Keratinocyte (primary cell): ENCODE data around the gene CCM2. TPM values are rescaled to one million over a fixed set of nuclear protein-coding genes. Genes with fewer than 3 reads are reported as not detected.

Source experiments
- DNase-seq: peaks from one replicate; pipeline ENCODE4 v3.0.0-alpha.2; 2011; ENCODE audit warnings: low read depth, missing footprints, low spot score
- FAIRE-seq: peaks from 2 replicates; lab custom pipeline; 2011; peaks lifted over from hg19 to GRCh38; lab: Jason Lieb, UNC
- H2AFZ ChIP-seq: 2 replicates; pipeline ENCODE4 v1.6.0; 2012; ENCODE audit warnings: low read length, control low read depth, inconsistent platforms; ENCODE audit not compliant: control insufficient read depth
- H3K27ac ChIP-seq: 2 replicates; pipeline ENCODE4 v1.5.1; 2011; ENCODE audit warnings: low read length; ENCODE audit not compliant: control insufficient read depth, insufficient read depth
- H3K27me3 ChIP-seq: 3 replicates; pipeline ENCODE4 v1.6.0; 2011; ENCODE audit warnings: low read length; ENCODE audit not compliant: control insufficient read depth, insufficient read depth; ENCODE audit errors: extremely low read depth
- H3K36me3 ChIP-seq, 2 experiments: 2 replicates in 1 of 2; 3 replicates in 1 of 2; pipeline ENCODE4 v1.5.1; 2011; ENCODE audit warnings: low read length in 2 of 2, mild to moderate bottlenecking in 1 of 2; ENCODE audit not compliant: control insufficient read depth in 2 of 2, insufficient read depth in 2 of 2; ENCODE audit errors: extremely low read depth in 1 of 2
- H3K4me1 ChIP-seq: 3 replicates; pipeline ENCODE4 v1.5.1; 2011; ENCODE audit warnings: low read length; ENCODE audit not compliant: control insufficient read depth, insufficient read depth; ENCODE audit errors: extremely low read depth
- H3K4me2 ChIP-seq: 3 replicates; pipeline ENCODE4 v1.6.0; 2011; ENCODE audit warnings: low read depth, low read length; ENCODE audit not compliant: control insufficient read depth, insufficient read depth; ENCODE audit errors: extremely low read depth
- H3K4me3 ChIP-seq, 3 experiments: fragments of 200-600 bp in 1 of 3; sonication (generic) in 1 of 3; 2 replicates in 2 of 3; 3 replicates in 1 of 3; pipeline ENCODE4 v1.5.1; 2011 to 2016; ENCODE audit warnings: low read length in 3 of 3, mild to moderate bottlenecking in 3 of 3, control low read depth in 2 of 3, inconsistent platforms in 1 of 3, low read depth in 1 of 3, mixed read lengths in 1 of 3, mixed run types in 1 of 3, moderate library complexity in 1 of 3; ENCODE audit not compliant: control insufficient read depth in 2 of 3, insufficient read depth in 2 of 3; ENCODE audit errors: extremely low read depth in 1 of 3
- H3K79me2 ChIP-seq: 2 replicates; pipeline ENCODE4 v1.6.0; 2012; ENCODE audit warnings: low read length; ENCODE audit not compliant: control insufficient read depth, insufficient read depth
- H3K9ac ChIP-seq: 3 replicates; pipeline ENCODE4 v1.6.0; 2011; ENCODE audit warnings: low read length; ENCODE audit not compliant: control insufficient read depth, insufficient read depth; ENCODE audit errors: extremely low read depth
- H3K9me1 ChIP-seq: 3 replicates; pipeline ENCODE4 v1.6.0; 2011; ENCODE audit warnings: low read length; ENCODE audit not compliant: control insufficient read depth, insufficient read depth; ENCODE audit errors: extremely low read depth
- H3K9me3 ChIP-seq: 2 replicates; pipeline ENCODE4 v1.5.1; 2012; ENCODE audit warnings: low read depth, low read length; ENCODE audit not compliant: control insufficient read depth
- H4K20me1 ChIP-seq: 3 replicates; pipeline ENCODE4 v1.6.0; 2011; ENCODE audit warnings: low read length; ENCODE audit not compliant: control insufficient read depth, insufficient read depth; ENCODE audit errors: extremely low read depth
- CTCF ChIP-seq, 3 experiments: IDR thresholded peaks in 1 of 3; conservative IDR thresholded peaks in 1 of 3; optimal IDR thresholded peaks in 1 of 3; 2 replicates in 2 of 3; 3 replicates in 1 of 3; pipeline versions ENCODE3 to v1.5.1; 2011; ENCODE audit warnings: low read length in 3 of 3, mild to moderate bottlenecking in 3 of 3, moderate library complexity in 2 of 3, control low read depth in 1 of 3, inconsistent platforms in 1 of 3; ENCODE audit not compliant: insufficient read depth in 2 of 3; ENCODE audit errors: extremely low read depth in 1 of 3
- EZH2 ChIP-seq: IDR thresholded peaks from one replicate; pipeline ENCODE4 v1.6.1; 2012; ENCODE audit warnings: inconsistent platforms, mild to moderate bottlenecking, low read length, moderate library complexity
- dilution Hi-C: fragments of 300-500 bp; cut with MboI; formaldehyde crosslinking; loops from one replicate; pipeline ENCODE4 v1.7.0; 2020; ENCODE audit warnings: low sequenced_read_pairs; ENCODE audit not compliant: extremely low pct_ligation_motif_present
- polyA plus RNA-seq, 5 experiments: library from polyadenylated mRNA; depleted of rRNA in 3 of 5; stranded (reverse) in 3 of 5; stranded (forward) in 1 of 5; unstranded in 1 of 5; fragments of >200 nt; gene quantifications; 1 replicate in 1 of 5; 2 replicates in 3 of 5; 3 replicates in 1 of 5; pipeline versions ENCODE4 v1.2.1 to v1.2.3, GENCODE V29; 2011 to 2012; ENCODE audit warnings: missing spikeins in 2 of 5, low read depth in 1 of 5, low replicate concordance in 1 of 5

Gene CCM2
- polyA plus RNA-seq, 1 donor (not counting 4 experiments of a cell fraction or from before 2014, with no cell fraction given) = 44.8 TPM

GRCh38 chr7:44978511-44979366, 21.3 kb upstream of the CCM2 start, which contains the start of gene MYO1G:
Gene MYO1G (minus strand): TSS chr7:44979015. CDS start chr7:44978961, 54 bp downstream.
- peak within 1 kb of the TSS; percentile 73 for H3K27ac ChIP-seq
- no peak for FAIRE-seq
- no peak within 1 kb of the TSS for H3K4me3 ChIP-seq
- peak within 1 kb of the TSS; percentile 30 for H3K4me2 ChIP-seq
- no peaks in the 10 kb centered on the region for H3K9me1 ChIP-seq
- TF ChIP-seq EZH2 = no peak
- TF ChIP-seq CTCF (optimal IDR thresholded peaks at IDR 0.05 in 1 of 3, IDR thresholded peaks at IDR 0.05 in 1 of 3, conservative IDR thresholded peaks at IDR 0.05 in 1 of 3; ENCODE audit: extremely low read depth in 1 of 3, insufficient read depth in 2 of 3, low read length in 3 of 3) = no peak
- H3K4me1 ChIP-seq = peaks cover 37% of the 10 kb centered on the region
- H4K20me1 ChIP-seq = peaks cover 3% of the 10 kb centered on the region
- no peaks in the 10 kb centered on the region for H3K9me3 ChIP-seq
- H2AFZ ChIP-seq = no peak within 1 kb of the TSS
- H3K79me2 ChIP-seq = peaks cover 11% of the 10 kb centered on the region
- peaks cover 12 to 17% of the 10 kb centered on the region in 2 experiments for H3K36me3 ChIP-seq
- no peak for DNase-seq
- H3K27me3 ChIP-seq = no peaks in the 10 kb centered on the region
- H3K9ac ChIP-seq = peak within 1 kb of the TSS; percentile 48
- dilution Hi-C loops = no loop called here

GRCh38 chr7:44979481-44980392, 20.3 kb upstream of the CCM2 start:
- dilution Hi-C loops = no loop called here
- TF ChIP-seq EZH2 (no peak), CTCF (optimal IDR thresholded peaks at IDR 0.05 in 1 of 3, IDR thresholded peaks at IDR 0.05 in 1 of 3, conservative IDR thresholded peaks at IDR 0.05 in 1 of 3; ENCODE audit: extremely low read depth in 1 of 3, insufficient read depth in 2 of 3, low read length in 3 of 3) (no peak)
- peak overlapping the region; percentile 30 for H3K4me2 ChIP-seq
- H4K20me1 ChIP-seq = peaks cover 13% of the 10 kb centered on the region
- peaks cover 19 to 27% of the 10 kb centered on the region in 2 experiments for H3K36me3 ChIP-seq
- no peaks in the 10 kb centered on the region for H3K27me3 ChIP-seq
- H3K4me1 ChIP-seq = peaks cover 46% of the 10 kb centered on the region
- peak overlapping the region; percentile 48 for H3K9ac ChIP-seq
- H3K9me1 ChIP-seq = no peaks in the 10 kb centered on the region
- H2AFZ ChIP-seq = no peak overlapping the region
- DNase-seq (no peak), FAIRE-seq (no peak)
- peaks cover 21% of the 10 kb centered on the region for H3K79me2 ChIP-seq
- H3K9me3 ChIP-seq = no peaks in the 10 kb centered on the region
- H3K27ac ChIP-seq = peak overlapping the region; percentile 73
- H3K4me3 ChIP-seq = no peak overlapping the region
